Mucosa of rectum (tissue), 2 donors: ENCODE measurements around the gene LILRB3.
"Not testable (repeated sequence)": the region's sequence is repeated elsewhere in the genome, so short reads cannot be mapped to it uniquely, and the experiment has no call there.

Experiments used
- H3K27ac ChIP-seq, 2 donors: one replicate each; pipeline ENCODE4 v1.7.0; 2013; ENCODE audit warnings: inconsistent platforms in 2 of 2, low read depth in 2 of 2, low read length in 2 of 2
- H3K27me3 ChIP-seq, 2 donors: one replicate each; pipeline ENCODE4 v1.7.0; 2013; ENCODE audit warnings: low read length in 2 of 2; ENCODE audit not compliant: control insufficient read depth in 2 of 2, insufficient read depth in 2 of 2
- H3K36me3 ChIP-seq, 2 donors: one replicate each; pipeline ENCODE4 v1.7.0; 2013; ENCODE audit warnings: low read length in 2 of 2; ENCODE audit not compliant: control insufficient read depth in 2 of 2, insufficient read depth in 2 of 2
- H3K4me1 ChIP-seq, 2 donors: one replicate each; pipeline ENCODE4 v1.7.0; 2013; ENCODE audit warnings: low read length in 2 of 2, mild to moderate bottlenecking in 1 of 2; ENCODE audit not compliant: control insufficient read depth in 2 of 2, insufficient read depth in 2 of 2
- H3K4me3 ChIP-seq, 2 donors: one replicate each; pipeline ENCODE4 v1.7.0; 2013; ENCODE audit warnings: low read length in 2 of 2
- H3K9ac ChIP-seq, 2 donors: one replicate each; pipeline ENCODE4 v1.7.0; 2013; ENCODE audit warnings: low read length in 2 of 2, low read depth in 1 of 2, mild to moderate bottlenecking in 1 of 2
- H3K9me3 ChIP-seq, 2 donors: one replicate each; pipeline ENCODE4 v1.7.0; 2013; ENCODE audit warnings: low read length in 2 of 2; ENCODE audit not compliant: control insufficient read depth in 2 of 2
- donor health status: healthy.
- donor health status: Normal muscosa, but diverticular disease.

LILRB3 gene

DNA sequence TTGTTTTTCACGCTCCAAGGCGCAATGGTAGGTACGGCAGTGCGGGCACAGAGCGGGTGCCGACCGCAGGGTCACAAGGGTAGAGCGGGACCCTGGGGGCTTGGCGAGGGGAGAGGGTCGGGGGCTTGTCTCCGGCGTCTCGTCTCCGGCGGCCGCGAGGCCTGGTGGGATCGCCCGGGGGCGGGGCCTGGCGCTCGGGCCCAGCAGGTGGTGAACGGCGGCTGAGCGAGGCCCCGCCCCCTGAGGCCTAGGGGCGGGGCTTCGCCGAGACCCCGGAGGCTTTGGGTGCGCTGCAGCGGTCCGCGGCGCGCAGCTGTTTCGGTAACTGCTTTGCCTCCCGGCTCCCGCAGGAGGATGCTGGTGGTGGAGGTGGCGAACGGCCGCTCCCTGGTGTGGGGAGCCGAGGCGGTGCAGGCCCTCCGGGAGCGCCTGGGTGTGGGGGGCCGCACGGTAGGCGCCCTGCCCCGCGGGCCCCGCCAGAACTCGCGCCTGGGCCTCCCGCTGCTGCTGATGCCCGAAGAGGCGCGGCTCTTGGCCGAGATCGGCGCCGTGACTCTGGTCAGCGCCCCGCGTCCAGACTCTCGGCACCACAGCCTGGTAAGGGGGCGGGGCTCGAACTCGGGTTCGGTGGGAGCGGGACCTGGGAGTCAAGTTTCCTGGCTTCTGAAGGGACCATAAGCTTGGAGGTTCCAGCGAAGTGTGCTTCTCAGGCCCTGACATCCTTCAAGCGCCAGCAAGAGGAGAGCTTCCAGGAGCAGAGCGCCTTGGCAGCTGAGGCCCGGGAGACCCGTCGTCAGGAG is 31.6 kb downstream of the LILRB3 start, which contains the start of gene TSEN34:
TSEN34 (plus strand) TSS at position 298 of the 800 bp plus-strand sequence; CDS start at position 355, 57 bp downstream.
- H3K9me3 ChIP-seq = no peaks in the 10 kb centered on the region
- peaks cover 12 to 22% of the 10 kb centered on the region in 2 donors for H3K36me3 ChIP-seq
- H3K27ac ChIP-seq = peak within 1 kb of the TSS; percentile 100
- H3K4me1 ChIP-seq = peaks cover 32 to 38% of the 10 kb centered on the region in 2 donors
- peak within 1 kb of the TSS; percentile 77 to 91 for H3K4me3 ChIP-seq
- peak within 1 kb of the TSS; percentile 94 to 98 for H3K9ac ChIP-seq
- no peaks in the 10 kb centered on the region for H3K27me3 ChIP-seq

DNA sequence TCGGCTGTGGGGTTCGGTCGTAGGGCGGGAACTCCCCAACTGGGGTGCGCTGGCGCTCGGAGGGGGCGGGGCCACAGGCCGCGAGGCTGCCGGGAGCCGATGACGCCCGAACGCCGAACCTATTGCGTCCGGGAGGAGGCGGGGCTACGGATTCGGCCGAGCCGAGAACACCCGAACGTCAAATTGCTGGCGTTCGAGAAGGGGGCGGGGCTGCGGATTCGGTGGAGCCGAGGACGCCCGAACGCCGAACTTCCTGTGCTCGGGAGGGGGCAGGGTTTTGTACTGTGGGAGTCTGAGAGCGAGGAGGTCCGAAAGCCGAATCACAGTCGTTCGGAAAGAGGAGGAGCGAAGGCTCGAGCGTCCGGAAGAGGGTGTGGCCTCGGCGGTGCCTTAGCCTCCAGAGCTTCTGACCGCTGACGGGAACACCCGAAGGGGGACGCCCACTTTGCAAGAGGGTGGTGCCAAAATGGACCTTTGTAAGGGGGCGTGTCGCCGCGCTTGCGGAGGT is 32.2 kb downstream of the LILRB3 start:
- Histone ChIP-seq H3K36me3 (peaks cover 12 to 22% of the 10 kb centered on the region in 2 donors), H3K9ac (peak overlapping the region; percentile 94 to 98), H3K4me3 (peak overlapping the region; percentile 77 to 91)

DNA sequence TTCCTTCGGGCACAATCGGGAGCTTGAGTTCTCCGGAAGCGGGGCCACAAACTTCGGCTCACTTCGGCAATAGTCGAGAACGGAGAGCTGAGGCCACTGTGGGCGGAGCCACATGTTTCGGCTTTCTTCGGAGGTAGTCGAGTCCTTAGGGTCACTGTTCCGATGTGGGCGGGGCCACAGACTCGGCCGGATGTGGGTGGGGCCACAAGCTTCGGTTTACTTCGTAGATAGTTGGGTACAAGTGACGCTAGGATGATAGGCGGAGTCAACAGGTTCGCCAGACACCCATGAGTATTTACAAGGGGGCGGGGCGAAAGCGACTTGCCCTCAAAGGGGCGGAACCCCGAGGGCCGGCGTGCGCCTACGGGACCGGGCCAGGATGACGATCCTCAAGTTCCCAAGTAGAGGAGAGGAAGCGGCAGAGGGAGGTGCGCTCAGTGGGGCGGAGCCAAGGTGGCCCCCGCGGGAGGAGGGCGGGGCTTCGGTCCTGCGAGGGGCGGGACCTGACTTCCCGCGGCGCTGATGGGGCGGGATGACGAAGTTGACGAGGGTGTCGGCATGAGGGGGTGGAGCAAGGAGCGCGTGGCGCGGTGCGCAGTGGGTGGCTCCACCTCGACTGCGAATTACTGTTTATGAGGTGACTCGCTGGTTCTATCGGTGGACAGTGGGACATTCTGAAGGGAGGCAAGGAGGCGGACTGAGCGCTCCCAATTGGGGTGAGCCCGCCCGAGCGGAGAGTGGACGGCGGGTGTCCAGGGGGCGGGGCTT is 32.9 kb downstream of the LILRB3 start:
- Histone ChIP-seq H3K27ac (peak overlapping the region; percentile 100), H3K36me3 (peaks cover 12 to 22% of the 10 kb centered on the region in 2 donors), H3K9me3 (no peaks in the 10 kb centered on the region), H3K9ac (peak overlapping the region; percentile 94 to 98), H3K4me3 (peak overlapping the region; percentile 90 to 91), H3K27me3 (no peaks in the 10 kb centered on the region), H3K4me1 (peaks cover 32 to 38% of the 10 kb centered on the region in 2 donors)

More for the DNA sequence above, 32.2 kb downstream of the LILRB3 start:
- Histone ChIP-seq H3K9me3 (no peaks in the 10 kb centered on the region), H3K27ac (peak overlapping the region; percentile 100), H3K27me3 (no peaks in the 10 kb centered on the region), H3K4me1 (peaks cover 32 to 38% of the 10 kb centered on the region in 2 donors)

DNA sequence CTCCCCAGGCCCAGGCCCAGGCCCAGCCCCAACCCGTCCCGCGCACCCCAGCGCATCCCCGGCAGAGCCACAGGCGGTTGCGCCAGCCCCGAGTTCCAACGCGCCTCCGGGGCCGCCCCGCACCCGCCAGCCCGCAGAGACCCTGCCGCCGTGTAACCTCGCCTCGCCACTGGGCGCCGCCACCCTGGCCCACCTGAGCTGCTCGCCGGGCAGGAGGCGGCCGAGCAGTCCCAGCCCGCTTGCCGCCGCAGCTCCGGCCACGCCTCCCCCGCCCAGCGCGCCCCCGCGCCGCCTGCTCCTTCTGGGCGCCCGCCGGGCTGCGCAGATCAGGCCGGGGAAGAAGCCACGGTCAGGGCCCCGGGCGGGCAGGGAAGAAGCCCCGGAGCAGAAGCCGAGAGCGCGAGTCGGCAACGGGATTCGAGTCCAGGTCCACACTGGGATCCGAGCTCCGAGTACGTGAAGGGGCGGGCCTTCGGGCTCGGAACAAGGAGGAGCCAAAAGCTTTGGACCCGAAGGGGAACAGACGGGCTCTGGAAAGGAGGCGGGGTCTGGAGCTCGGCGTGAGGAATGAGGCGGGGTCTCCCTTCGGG is 33.6 kb downstream of the LILRB3 start, which contains the start of gene MBOAT7:
MBOAT7 (minus strand) TSS at position 436 of the 590 bp plus-strand sequence. CDS start 1,072 bp downstream, outside the sequence.
- peak within 1 kb of the TSS; percentile 94 to 98 for H3K9ac ChIP-seq
- H3K36me3 ChIP-seq = peaks cover 12 to 18% of the 10 kb centered on the region in 2 donors
- H3K27me3 ChIP-seq = no peaks in the 10 kb centered on the region
- H3K4me1 ChIP-seq = peaks cover 32 to 38% of the 10 kb centered on the region in 2 donors
- peak within 1 kb of the TSS; percentile 100 for H3K27ac ChIP-seq
- H3K9me3 ChIP-seq = no peaks in the 10 kb centered on the region
- peak within 1 kb of the TSS; percentile 90 to 91 for H3K4me3 ChIP-seq

DNA sequence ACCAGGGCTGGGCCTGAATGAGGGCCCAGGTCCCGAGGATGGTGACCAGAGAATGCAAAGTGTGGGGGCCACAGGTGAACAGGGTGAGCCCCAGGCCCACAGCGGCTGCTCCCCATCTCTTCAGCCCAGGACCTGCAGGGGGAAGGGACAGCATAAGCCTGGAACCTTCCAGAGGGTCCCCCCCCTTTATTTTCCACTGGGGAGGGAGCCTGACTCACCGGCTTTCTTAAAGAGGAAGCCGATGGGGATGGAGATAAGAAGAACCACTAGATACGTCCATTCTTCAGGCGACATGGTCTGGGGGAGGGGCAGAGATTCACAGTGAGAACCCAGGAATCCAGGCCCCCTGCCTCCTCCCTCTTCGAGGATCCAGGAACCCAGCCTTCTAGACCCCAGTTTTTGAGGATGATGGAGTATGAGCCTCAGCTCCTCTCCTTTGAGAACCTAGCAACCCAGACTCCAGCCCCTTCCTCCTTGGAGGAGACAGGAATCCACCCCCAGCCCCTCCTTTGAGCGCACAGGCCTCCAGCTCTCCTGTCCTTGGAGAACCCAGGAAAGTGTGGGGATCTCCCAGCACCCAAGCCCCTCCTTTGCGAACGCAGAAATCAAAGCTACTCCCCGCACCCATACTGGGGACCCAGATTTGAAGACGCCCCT is 34.5 kb downstream of the LILRB3 start:
- Histone ChIP-seq H3K36me3 (peaks cover 6 to 14% of the 10 kb centered on the region in 2 donors), H3K4me1 (peaks cover 32 to 38% of the 10 kb centered on the region in 2 donors), H3K9ac (peak overlapping the region; percentile 83 to 94), H3K4me3 (peak overlapping the region; percentile 90 to 91), H3K9me3 (no peaks in the 10 kb centered on the region), H3K27me3 (no peaks in the 10 kb centered on the region), H3K27ac (peak overlapping the region; percentile 100)

DNA sequence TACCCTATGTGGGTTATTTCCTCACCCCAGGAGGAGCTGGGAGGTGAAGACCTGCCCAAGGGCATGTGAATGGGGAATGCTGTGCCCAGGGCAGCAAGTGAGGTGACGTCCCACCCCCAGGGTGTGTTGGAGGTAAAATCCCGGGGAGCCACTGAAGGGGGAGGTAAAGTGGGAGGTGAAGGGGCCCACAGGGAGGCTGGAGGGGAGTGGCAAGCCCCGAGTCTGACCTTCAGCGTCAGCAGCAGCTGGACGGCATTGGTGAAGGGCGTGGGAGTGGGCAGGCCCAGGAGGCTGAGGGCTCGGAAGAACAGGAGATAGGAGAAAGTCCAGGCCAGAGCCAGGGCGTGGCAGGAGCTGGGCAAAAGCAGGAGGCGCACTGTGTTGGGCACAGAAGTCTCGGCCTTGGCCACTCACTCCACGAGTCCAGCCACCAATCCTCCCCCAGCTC is 35.8 kb downstream of the LILRB3 start:
- Histone ChIP-seq H3K9ac (peak overlapping the region; percentile 65 to 78), H3K36me3 (peaks cover 5 to 7% of the 10 kb centered on the region in 2 donors), H3K27ac (peak overlapping the region; percentile 95 to 97), H3K9me3 (no peaks in the 10 kb centered on the region), H3K27me3 (no peaks in the 10 kb centered on the region), H3K4me3 (peak overlapping the region; percentile 33 to 34), H3K4me1 (peaks cover 27 to 32% of the 10 kb centered on the region in 2 donors)

DNA sequence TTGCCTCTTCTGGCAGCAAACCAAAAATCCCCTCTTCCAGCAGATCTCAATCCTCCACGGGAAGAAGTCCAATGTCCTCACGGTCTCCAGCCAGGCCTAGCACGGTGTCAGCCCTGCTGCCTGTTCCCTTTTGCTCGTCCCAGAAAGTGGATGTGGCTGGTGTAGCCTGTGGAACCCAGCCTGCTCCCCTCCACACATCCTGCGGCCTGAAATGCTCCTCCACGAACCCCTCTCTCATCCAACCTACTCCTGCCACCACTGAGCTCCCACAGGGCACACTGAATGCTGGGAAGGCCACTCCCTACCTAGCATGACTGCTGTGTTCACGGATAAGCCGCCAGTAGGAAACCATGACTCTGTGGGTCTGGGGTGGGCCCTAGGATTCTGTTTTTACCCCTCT is 36.5 kb downstream of the LILRB3 start:
- Histone ChIP-seq H3K27me3 (no peaks in the 10 kb centered on the region), H3K9me3 (no peaks in the 10 kb centered on the region), H3K36me3 (peaks cover 5 to 7% of the 10 kb centered on the region in 2 donors), H3K4me1 (peaks cover 22 to 26% of the 10 kb centered on the region in 2 donors), H3K9ac (peak overlapping the region; percentile 65 to 78), H3K27ac (peak overlapping the region; percentile 95 to 97), H3K4me3 (peak overlapping the region in 1 of 2 donors; percentile 20)

DNA sequence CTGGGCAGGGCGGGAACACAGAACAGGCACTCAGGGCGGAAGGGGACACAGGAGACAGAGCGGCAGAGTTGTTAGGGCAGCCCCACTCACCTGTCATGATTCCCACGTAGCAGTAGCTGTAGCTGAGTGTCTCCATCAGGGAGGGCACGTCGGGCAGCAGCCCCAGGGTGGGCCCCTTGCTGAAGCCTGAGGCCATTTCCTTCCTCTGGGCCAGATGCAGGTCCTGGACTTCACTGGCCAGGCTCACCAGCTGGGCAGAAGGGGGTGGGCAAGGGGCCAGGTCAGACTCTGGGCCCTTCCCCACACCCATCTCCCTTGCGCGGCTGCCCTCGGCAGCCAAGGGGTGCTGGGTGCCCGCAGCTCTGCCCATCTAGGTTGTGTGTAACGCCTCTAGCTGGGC is 39.4 kb downstream of the LILRB3 start:
- H3K27ac ChIP-seq = no peak overlapping the region
- no peaks in the 10 kb centered on the region for H3K9me3 ChIP-seq
- H3K36me3 ChIP-seq = peaks cover 8 to 16% of the 10 kb centered on the region in 2 donors
- H3K27me3 ChIP-seq = no peaks in the 10 kb centered on the region
- H3K4me1 ChIP-seq = peaks cover 22 to 27% of the 10 kb centered on the region in 2 donors
- H3K9ac ChIP-seq = no peak overlapping the region
- H3K4me3 ChIP-seq = no peak overlapping the region

DNA sequence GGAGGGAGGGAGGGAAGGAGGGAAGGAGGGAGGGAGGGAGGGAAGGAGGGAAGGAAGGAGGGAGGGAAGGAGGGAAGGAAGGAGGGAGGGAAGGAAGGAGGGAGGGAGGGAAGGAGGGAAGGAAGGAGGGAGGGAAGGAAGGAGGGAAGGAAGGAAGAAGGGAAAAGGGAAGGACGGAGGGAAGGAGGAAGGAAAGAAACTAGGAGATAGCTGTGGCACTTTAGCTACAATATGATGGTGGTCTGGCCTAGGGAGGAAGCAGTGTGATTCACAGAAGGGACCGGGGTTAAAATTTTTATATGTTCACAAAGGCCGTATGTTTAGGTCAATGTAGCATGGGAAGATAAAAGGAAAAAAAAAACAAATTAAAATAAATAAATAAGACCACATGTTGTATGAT is 40.9 kb downstream of the LILRB3 start:
- not testable (repeated sequence) for H3K9ac ChIP-seq, H3K4me3 ChIP-seq, H3K9me3 ChIP-seq, H3K27me3 ChIP-seq, H3K27ac ChIP-seq
- Histone ChIP-seq H3K4me1 (peaks cover 12% of the 10 kb centered on the region in 2 donors), H3K36me3 (peaks cover 12 to 16% of the 10 kb centered on the region in 2 donors)
